HEK293 (cell line): ENCODE measurements around the gene IFI30.

Experiments
- CTCF ChIA-PET: fragments of 350-600 bp; formaldehyde crosslinking; extraction: SDS; loops from one replicate; lab custom pipeline; 2021; ENCODE audit warnings: antibody characterized with exemption; lab: Yijun Ruan, JAX
- POLR2A ChIA-PET: fragments of 300-600 bp; formaldehyde crosslinking; extraction: SDS; loops from one replicate; lab custom pipeline; 2020; ENCODE audit warnings: antibody characterized with exemption, inconsistent platforms; lab: Yijun Ruan, JAX
- H3K27ac ChIP-seq: fragments of 200-500 bp; sonication (Bioruptor generic); 2 replicates; pipeline ENCODE4 v1.5.1; 2014; ENCODE audit warnings: low read depth, low read length, control low read depth, inconsistent platforms; ENCODE audit errors: extremely low read depth
- H3K36me3 ChIP-seq, 2 experiments: fragments of 200-500 bp in 1 of 2; sonication (Bioruptor generic) in 1 of 2; 1 replicate in 1 of 2; 2 replicates in 1 of 2; pipeline ENCODE4 v1.5.1; 2014 to 2017; ENCODE audit warnings: inconsistent platforms in 2 of 2, low read length in 2 of 2; ENCODE audit not compliant: control insufficient read depth in 2 of 2, insufficient read depth in 1 of 2
- H3K4me1 ChIP-seq: fragments of 200-500 bp; sonication (Bioruptor generic); 2 replicates; pipeline ENCODE4 v1.5.1; 2014; ENCODE audit warnings: mild to moderate bottlenecking, low read length, inconsistent platforms; ENCODE audit not compliant: control insufficient read depth, insufficient read depth
- H3K4me3 ChIP-seq: 2 replicates; pipeline ENCODE4 v1.5.1; 2011; ENCODE audit warnings: low read depth, mild to moderate bottlenecking, control low read depth, low read length, moderate library complexity
- H3K9me3 ChIP-seq: fragments of 200-500 bp; sonication (Bioruptor generic); 2 replicates; pipeline ENCODE4 v1.5.1; 2014; ENCODE audit warnings: low read depth, low read length, inconsistent platforms; ENCODE audit not compliant: control insufficient read depth, insufficient read depth
- BCL6B ChIP-seq: fragments of 450-650 bp; formaldehyde crosslinking; IDR thresholded peaks from 2 replicates; pipeline ENCODE4 v1.5.1; 2017; ENCODE audit warnings: missing biosample characterization, missing genetic modification characterization
- GLIS2 ChIP-seq: fragments of 450-650 bp; formaldehyde crosslinking; IDR thresholded peaks from 2 replicates; pipeline ENCODE4 v1.5.1; 2016; ENCODE audit warnings: missing biosample characterization, missing genetic modification characterization
- HIC1 ChIP-seq: fragments of 450-650 bp; formaldehyde crosslinking; IDR thresholded peaks from 2 replicates; pipeline ENCODE4 v1.5.1; 2016; ENCODE audit warnings: missing biosample characterization, missing genetic modification characterization
- HOXD13 ChIP-seq: sonication (generic); formaldehyde crosslinking; IDR thresholded peaks from 2 replicates; pipeline ENCODE4 v1.8.0; 2022; ENCODE audit warnings: missing genetic modification reagents, borderline replicate concordance
- KLF16 ChIP-seq: fragments of 450-650 bp; formaldehyde crosslinking; IDR thresholded peaks from 2 replicates; pipeline ENCODE4 v1.5.1; 2017; ENCODE audit warnings: missing biosample characterization, missing genetic modification characterization
- PRDM1 ChIP-seq: fragments of 450-650 bp; formaldehyde crosslinking; IDR thresholded peaks from 2 replicates; pipeline ENCODE4; 2016; ENCODE audit warnings: missing biosample characterization, missing genetic modification characterization
- REPIN1 ChIP-seq: fragments of 450-650 bp; formaldehyde crosslinking; IDR thresholded peaks from 2 replicates; pipeline ENCODE4 v1.5.1; 2017; ENCODE audit warnings: missing biosample characterization, missing genetic modification characterization, low read depth
- SETDB1 ChIP-seq: IDR thresholded peaks from one replicate; pipeline ENCODE4 v1.6.1; 2017; ENCODE audit warnings: mild to moderate bottlenecking, low read length, moderate library complexity, mixed read lengths; ENCODE audit not compliant: insufficient read length
- WT1 ChIP-seq: fragments of 450-650 bp; formaldehyde crosslinking; IDR thresholded peaks from 2 replicates; pipeline ENCODE4 v1.5.1; 2016; ENCODE audit warnings: missing biosample characterization, missing genetic modification characterization
- YY2 ChIP-seq: fragments of 450-650 bp; formaldehyde crosslinking; IDR thresholded peaks from 2 replicates; pipeline ENCODE4 v1.5.1; 2016; ENCODE audit warnings: missing biosample characterization, missing genetic modification characterization
- ZBTB17 ChIP-seq: fragments of 450-650 bp; formaldehyde crosslinking; IDR thresholded peaks from 2 replicates; pipeline ENCODE4 v1.5.1; 2016; ENCODE audit warnings: missing biosample characterization, missing genetic modification characterization
- ZBTB26 ChIP-seq: fragments of 450-650 bp; formaldehyde crosslinking; optimal IDR thresholded peaks from 2 replicates; pipeline ENCODE3; 2016; ENCODE audit warnings: missing biosample characterization, mild to moderate bottlenecking, missing genetic modification characterization
- ZFP3 ChIP-seq: fragments of 450-650 bp; formaldehyde crosslinking; IDR thresholded peaks from 2 replicates; pipeline ENCODE4 v1.5.1; 2016; ENCODE audit warnings: low read depth, missing biosample characterization, missing genetic modification characterization
- ZNF184 ChIP-seq: fragments of 450-650 bp; IDR thresholded peaks from 2 replicates; pipeline ENCODE4 v1.5.1; 2018; ENCODE audit warnings: missing biosample characterization, mild to moderate bottlenecking, missing genetic modification characterization
- ZNF423 ChIP-seq: fragments of 450-650 bp; formaldehyde crosslinking; IDR thresholded peaks from 2 replicates; pipeline ENCODE4 v1.5.1; 2016; ENCODE audit warnings: missing biosample characterization, missing genetic modification characterization
- ZNF433 ChIP-seq: fragments of 450-650 bp; formaldehyde crosslinking; IDR thresholded peaks from 2 replicates; pipeline ENCODE4 v1.5.1; 2016; ENCODE audit warnings: missing biosample characterization, missing genetic modification characterization, low read depth
- ZNF548 ChIP-seq: fragments of 450-650 bp; formaldehyde crosslinking; IDR thresholded peaks from 2 replicates; pipeline ENCODE4 v1.5.1; 2016; ENCODE audit warnings: missing biosample characterization, missing genetic modification characterization
- ZNF704 ChIP-seq: fragments of 450-650 bp; formaldehyde crosslinking; IDR thresholded peaks from 2 replicates; pipeline ENCODE4 v1.5.1; 2016; ENCODE audit warnings: missing biosample characterization, missing genetic modification characterization
- ZNF747 ChIP-seq: fragments of 450-650 bp; formaldehyde crosslinking; IDR thresholded peaks from 2 replicates; pipeline ENCODE4 v1.5.1; 2016; ENCODE audit warnings: missing biosample characterization, missing genetic modification characterization
- ZNF768 ChIP-seq: fragments of 450-650 bp; formaldehyde crosslinking; IDR thresholded peaks from 2 replicates; pipeline ENCODE4 v1.5.1; 2018; ENCODE audit warnings: missing biosample characterization, mild to moderate bottlenecking, missing genetic modification characterization
- TF ChIP-seq, protein P1 (sequence below): fragments of 450-650 bp; formaldehyde crosslinking; IDR thresholded peaks from 2 replicates; pipeline ENCODE4; 2016; ENCODE audit warnings: missing biosample characterization, missing genetic modification characterization

Gene IFI30

GRCh38 chr19:18167975-18168645 lies 5.5 kb upstream of the IFI30 start (continued):
- peak; percentile 9 for TF ChIP-seq ZBTB26 (tag by site-specific recombination)
- TF ChIP-seq ZNF433 (tag by site-specific recombination): no peak
- no peak for TF ChIP-seq BCL6B (tag by site-specific recombination)
- no peak for TF ChIP-seq ZNF548 (tag by site-specific recombination)
- no peak for TF ChIP-seq HIC1 (tag by site-specific recombination)
- TF ChIP-seq REPIN1 (tag by site-specific recombination): no peak

DNA sequence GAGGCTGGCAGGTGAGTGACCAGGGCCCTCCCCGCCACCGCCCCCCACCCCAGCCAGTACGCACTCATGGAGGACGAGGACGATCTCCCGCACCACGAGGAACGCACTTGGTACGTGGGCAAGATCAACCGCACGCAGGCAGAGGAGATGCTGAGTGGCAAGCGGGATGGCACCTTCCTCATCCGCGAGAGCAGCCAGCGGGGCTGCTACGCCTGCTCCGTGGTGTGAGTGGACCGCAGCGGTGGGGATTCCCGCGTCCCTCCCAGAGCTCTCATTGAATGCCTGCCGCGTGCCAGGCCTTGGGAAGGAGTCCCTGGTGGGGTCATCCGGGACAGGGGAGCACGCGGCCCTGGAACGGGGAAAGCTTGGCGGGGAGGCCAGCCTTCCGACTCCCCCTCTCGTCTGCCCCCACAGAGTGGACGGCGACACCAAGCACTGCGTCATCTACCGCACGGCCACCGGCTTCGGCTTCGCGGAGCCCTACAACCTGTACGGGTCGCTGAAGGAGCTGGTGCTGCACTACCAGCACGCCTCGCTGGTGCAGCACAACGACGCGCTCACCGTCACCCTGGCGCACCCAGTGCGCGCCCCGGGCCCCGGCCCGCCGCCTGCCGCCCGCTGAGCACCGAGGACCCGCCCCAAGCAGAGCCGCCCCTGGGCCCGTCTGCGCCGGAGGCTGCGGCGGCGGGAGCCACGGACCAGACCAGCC lies 4.8 kb upstream of the IFI30 start:
- no peak for TF ChIP-seq PRDM1 (tag by site-specific recombination)
- no peak for TF ChIP-seq ZNF423
- TF ChIP-seq, protein P1, sequence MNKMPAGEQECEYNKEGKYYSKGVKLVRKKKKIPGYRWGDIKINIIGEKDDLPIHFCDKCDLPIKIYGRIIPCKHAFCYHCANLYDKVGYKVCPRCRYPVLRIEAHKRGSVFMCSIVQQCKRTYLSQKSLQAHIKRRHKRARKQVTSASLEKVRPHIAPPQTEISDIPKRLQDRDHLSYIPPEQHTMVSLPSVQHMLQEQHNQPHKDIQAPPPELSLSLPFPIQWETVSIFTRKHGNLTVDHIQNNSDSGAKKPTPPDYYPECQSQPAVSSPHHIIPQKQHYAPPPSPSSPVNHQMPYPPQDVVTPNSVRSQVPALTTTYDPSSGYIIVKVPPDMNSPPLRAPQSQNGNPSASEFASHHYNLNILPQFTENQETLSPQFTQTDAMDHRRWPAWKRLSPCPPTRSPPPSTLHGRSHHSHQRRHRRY (tag by site-specific recombination): no peak
- no peaks in the 10 kb centered on the region for H3K9me3 ChIP-seq
- H3K4me3 ChIP-seq: no peak overlapping the region
- peaks cover 14 to 54% of the 10 kb centered on the region in 2 experiments; a peak in 2 of 3 replicates for H3K36me3 ChIP-seq
- POLR2A ChIA-PET: interaction anchor here (1.1 kb wide), 1 partner anchor 105 kb away, joined by 6 read pairs; no protein-coding TSS in a partner anchor
- CTCF ChIA-PET: interaction anchor here (0.6 to 7.2 kb wide), 12 partner anchors 9 to 140 kb away, joined by 3 to 83 read pairs (median 3); no protein-coding TSS in a partner anchor
- H3K4me1 ChIP-seq: no peaks in the 10 kb centered on the region
- no peak overlapping the region for H3K27ac ChIP-seq

DNA sequence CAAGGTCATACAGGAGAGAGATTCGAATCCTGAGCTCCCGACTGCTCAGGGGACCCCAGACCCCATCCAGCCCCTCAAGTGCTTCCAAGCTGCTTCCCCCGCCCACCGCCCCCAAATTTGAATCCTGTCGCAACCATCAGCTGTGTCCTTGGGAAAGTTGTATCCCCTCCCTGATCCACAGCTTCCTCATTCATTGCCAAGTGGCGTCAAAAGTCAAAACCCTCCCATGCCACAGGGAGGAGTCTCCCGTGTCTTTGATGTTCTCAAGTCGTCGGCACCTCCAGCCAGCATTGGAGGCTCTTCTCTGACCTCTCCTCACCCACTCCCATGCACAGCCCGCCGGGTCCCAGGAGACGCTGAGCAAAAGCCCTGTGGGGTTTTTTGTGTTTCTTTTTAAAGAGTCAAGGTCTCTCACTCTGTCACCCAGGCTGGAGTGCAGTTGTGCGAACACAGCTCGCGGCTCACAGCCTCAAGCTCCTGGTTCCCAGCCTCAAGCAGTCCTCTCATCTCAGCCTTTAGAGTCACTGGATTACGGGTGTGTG lies 2.8 kb upstream of the IFI30 start:
- H3K4me1 ChIP-seq: no peaks in the 10 kb centered on the region
- H3K9me3 ChIP-seq: no peaks in the 10 kb centered on the region
- H3K4me3 ChIP-seq: no peak overlapping the region
- POLR2A ChIA-PET: interaction anchor here (0.6 kb wide), 1 partner anchor 18 kb away, joined by 3 read pairs; no protein-coding TSS in a partner anchor
- H3K36me3 ChIP-seq: peaks cover 0 to 45% of the 10 kb centered on the region in 2 experiments; a peak in 2 of 3 replicates
- H3K27ac ChIP-seq: no peak overlapping the region
- TF ChIP-seq ZNF184 (tag by site-specific recombination) (no peak), ZNF704 (tag by site-specific recombination) (no peak), KLF16 (tag by site-specific recombination) (no peak), GLIS2 (no peak), WT1 (no peak), ZNF768 (tag by site-specific recombination) (no peak), YY2 (tag by site-specific recombination) (no peak), ZBTB17 (tag by site-specific recombination) (no peak), SETDB1 (no peak), ZNF747 (tag by site-specific recombination) (no peak), HOXD13 (no peak), ZFP3 (no peak)
- CTCF ChIA-PET: interaction anchor here (0.8 to 1.6 kb wide), 6 partner anchors 10 to 107 kb away, joined by 3 to 8 read pairs (median 4); no protein-coding TSS in a partner anchor
